Measurements from ENCODE around the gene REXO5.

GRCh38 chr16:20801278-20801677 lies 5.0 kb upstream of the REXO5 start:
- TF ChIP-seq GATA3 (IDR thresholded peaks at IDR 0.05; ENCODE audit: low read depth, low read length): no peak
- no peak for TF ChIP-seq GATA2 (IDR thresholded peaks at IDR 0.05; ENCODE audit: low read depth, low read length)

Measured in SH-SY5Y (cell line).